GM12872 (cell line): ENCODE measurements around the gene UBD.

ENCODE experiments used
- CTCF ChIP-seq: IDR thresholded peaks from 3 replicates; pipeline ENCODE4 v1.5.1; 2011; ENCODE audit warnings: low read depth, mild to moderate bottlenecking, low read length, moderate library complexity; ENCODE audit not compliant: insufficient read depth

The UBD gene

GRCh38 chr6:29520232-29520631 is 39.3 kb downstream of the UBD start:
- no peak for TF ChIP-seq CTCF

GRCh38 chr6:29519291-29520010 is 40.1 kb downstream of the UBD start:
- no peak for TF ChIP-seq CTCF

- TF ChIP-seq CTCF, result no peak
These were observed 41.6 kb downstream of the UBD start for GRCh38 chr6:29517728-29518440.

GRCh38 chr6:29517245-29517644 is 42.3 kb downstream of the UBD start:
- TF ChIP-seq CTCF, result no peak

GRCh38 chr6:29516108-29516507 is 43.4 kb downstream of the UBD start:
- no peak for TF ChIP-seq CTCF

- no peak for TF ChIP-seq CTCF
These were observed 48.7 kb downstream of the UBD start for GRCh38 chr6:29510746-29511300.

- TF ChIP-seq CTCF, result peak; percentile 7; the same call in 1 of the 3 replicates
These were observed 49.3 kb downstream of the UBD start for GRCh38 chr6:29510202-29510601.
